ENCODE results near the gene EDC4. TPM values are rescaled to one million over a fixed set of nuclear protein-coding genes. Genes with fewer than 3 reads are reported as not detected.

The EDC4 gene
- total and polyA plus RNA-seq, 2 of the 8 experiments (the other 6 are each of a cell fraction or from before 2014, with no cell fraction given), result 58.5 to 72.7 TPM

DNA sequence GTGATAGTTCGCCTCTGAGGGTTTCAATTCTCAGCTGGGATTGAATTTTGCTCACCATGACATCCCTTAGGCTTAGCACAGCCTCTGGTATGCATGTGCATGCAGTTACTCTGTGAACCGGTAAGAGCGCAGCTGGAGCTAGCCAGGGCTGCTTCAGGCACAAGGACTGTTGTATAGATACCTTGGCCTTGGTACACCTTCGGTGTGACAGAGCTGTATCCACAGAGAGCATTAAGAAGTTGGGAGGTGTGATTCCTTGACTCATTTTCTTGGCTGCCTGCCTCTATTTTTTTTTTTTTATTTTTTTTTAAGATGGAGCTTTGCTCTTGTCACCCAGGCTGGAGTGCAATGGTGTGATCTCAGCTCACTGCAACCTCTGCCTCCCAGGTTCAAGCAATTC lies 28.4 kb upstream of the EDC4 start:
- TF ChIP-seq JUND (IDR thresholded peaks at IDR 0.05; ENCODE audit: low read length) (no peak), ASH2L (IDR thresholded peaks at IDR 0.05; ENCODE audit: low read length) (no peak)
- Histone ChIP-seq H3K18ac (ENCODE audit: extremely low read depth, low read length) (no peak overlapping the region), H3K14ac (ENCODE audit: insufficient read length) (no peak overlapping the region), H2BK12ac (ENCODE audit: low read depth, low read length) (no peak overlapping the region), H2AK5ac (ENCODE audit: low read depth, low read length) (no peak overlapping the region), H3K4me3 (ENCODE audit: extremely low read depth in 1 of 4, insufficient read depth in 2 of 4, low read depth in 3 of 4, low read length in 4 of 4) (peak overlapping the region in 2 of 4 experiments; percentile 14 to 96; a peak in 4 of 8 replicates), H2BK5ac (ENCODE audit: low read depth, low read length) (no peak overlapping the region), H2AFZ (ENCODE audit: low read length) (no peak overlapping the region), H4K20me1 (replicated peaks in 1 of 2; ENCODE audit: control insufficient read depth in 1 of 2, insufficient read depth in 2 of 2, low read length in 2 of 2) (peaks cover 16 to 22% of the 10 kb centered on the region in 2 experiments), H2BK120ac (replicated peaks; ENCODE audit: low read depth, low read length) (no peak overlapping the region), H3K36me3 (ENCODE audit: control insufficient read depth in 2 of 4, insufficient read depth in 4 of 4, low read length in 3 of 4) (peaks cover 0 to 4% (median 0%) of the 10 kb centered on the region in 4 experiments; a peak in 2 of 8 replicates), H3K27ac (ENCODE audit: low read depth, low read length) (no peak overlapping the region), H3K56ac (replicated peaks; ENCODE audit: insufficient read length, low read depth, low read length) (no peak overlapping the region), H3K4me2 (ENCODE audit: insufficient read depth in 1 of 2, low read depth in 2 of 2, low read length in 2 of 2) (peak overlapping the region; percentile 30 to 94; a peak in 1 of 4 replicates), H3K9me3 (ENCODE audit: insufficient read depth in 2 of 2, low read depth in 1 of 2, low read length in 1 of 2) (no peaks in the 10 kb centered on the region), H2BK20ac (ENCODE audit: low read length) (no peak overlapping the region), H4K91ac (replicated peaks; ENCODE audit: insufficient read length, low read length) (no peak overlapping the region), H3K27me3 (replicated peaks in 1 of 4; ENCODE audit: control insufficient read depth in 3 of 4, extremely low read depth in 1 of 4, insufficient read depth in 3 of 4, low read length in 3 of 4) (no peaks in the 10 kb centered on the region), H2BK15ac (ENCODE audit: low read length) (no peak overlapping the region), H3K79me2 (ENCODE audit: control insufficient read depth in 1 of 2, insufficient read depth in 2 of 2, low read length in 2 of 2) (peaks cover 16 to 51% of the 10 kb centered on the region in 2 experiments), H4K8ac (ENCODE audit: extremely low read depth, insufficient read depth, low read length) (no peak overlapping the region; the same call in 1 of the 2 replicates), H3K4me1 (replicated peaks in 1 of 4; ENCODE audit: control insufficient read depth in 3 of 4, insufficient read depth in 4 of 4, low read length in 3 of 4) (peaks cover 8 to 32% (median 17%) of the 10 kb centered on the region in 4 experiments), H4K5ac (ENCODE audit: insufficient read length, low read depth, low read length) (no peak overlapping the region), H3K4ac (replicated peaks; ENCODE audit: insufficient read length, low read depth, low read length) (no peak overlapping the region), H3K79me1 (ENCODE audit: low read depth, low read length) (peaks cover 12% of the 10 kb centered on the region), H3K23ac (ENCODE audit: insufficient read length) (no peak overlapping the region), H3K9ac (replicated peaks in 1 of 4; ENCODE audit: extremely low read depth in 1 of 4, low read depth in 3 of 4, low read length in 3 of 4) (no peak overlapping the region; a peak in 2 of 7 replicates), H3K23me2 (ENCODE audit: low read depth, low read length) (peaks cover 22% of the 10 kb centered on the region)
- CTCF ChIA-PET (ENCODE audit: partially characterized antibody), result interaction anchor here (0.6 to 10.2 kb wide), 18 partner anchors 8 to 506 kb away, joined by 3 to 123 read pairs (median 4); partner anchors contain the start of gene EDC4
- WGBS, 2 experiments (ENCODE audit: extremely low coverage in 1 of 2, insufficient coverage in 1 of 2, insufficient read length in 1 of 2, insufficient replicate concordance in 2 of 2, low coverage in 1 of 2, low lambda C conversion rate in 2 of 2, missing lambda C conversion rate in 1 of 2), result 86% methylated on average over 4 of the region's 4 CpGs; no CpG with 5 or more reads in 1 of the 2 experiments
- DNase-seq (ENCODE audit: low read depth in 1 of 2, low spot score in 2 of 2) (no peak), FAIRE-seq (no peak)
- POLR2A ChIA-PET (ENCODE audit: partially characterized antibody), result interaction anchor here (0.6 to 11.7 kb wide), 11 partner anchors 9 to 1982 kb away, joined by 3 to 100 read pairs (median 3); partner anchors contain the start of gene EDC4

Measured in H1 (cell line).